Caco-2 (cell line): ENCODE data around the gene TPM2. TPM values are rescaled to one million over a fixed set of nuclear protein-coding genes. Genes with fewer than 3 reads are reported as not detected.

Experiments used
- Bru-seq: library from RNA; stranded (reverse); fragments of 400-500 nt; gene quantifications from one replicate; lab custom pipeline; 2021; lab: Mats Ljungman, UMichigan
- BruChase-seq, 2 experiments: library from RNA; stranded (reverse); fragments of 400-500 nt; gene quantifications; one replicate each; lab custom pipeline; 2021; lab: Mats Ljungman, UMichigan
- BruUV-seq: library from RNA; stranded (reverse); fragments of 400-500 nt; replicated peaks from 2 replicates; lab custom pipeline; 2021; lab: Mats Ljungman, UMichigan
- CTCF ChIA-PET: fragments of 300-600 bp; sonication (Branson Sonifier 250); formaldehyde crosslinking; loops from one replicate; lab custom pipeline; 2022; ENCODE audit warnings: antibody characterized with exemption; lab: Charles Lee
- POLR2A ChIA-PET: fragments of 300-600 bp; sonication (Branson Sonifier 250); formaldehyde crosslinking; loops from one replicate; lab custom pipeline; 2022; ENCODE audit warnings: antibody characterized with exemption; lab: Charles Lee
- DNase-seq, 2 experiments: peaks; one replicate each; pipeline versions ENCODE4 v3.0.0 to v3.0.0-alpha.2; 2020 to 2022
- H3K27me3 ChIP-seq: replicated peaks from 2 replicates; pipeline ENCODE4 v1.6.0; 2011; ENCODE audit warnings: low read length; ENCODE audit not compliant: control insufficient read depth, insufficient read depth
- H3K36me3 ChIP-seq: 2 replicates; pipeline ENCODE4 v1.5.1; 2011; ENCODE audit warnings: low read length; ENCODE audit not compliant: control insufficient read depth, insufficient read depth
- H3K4me1 ChIP-seq: fragments of 250-450 bp; sonication (Bioruptor Pico); 2 replicates; pipeline ENCODE4 v1.5.1; 2020; ENCODE audit warnings: mild to moderate bottlenecking
- H3K4me3 ChIP-seq: 2 replicates; pipeline ENCODE4 v1.5.1; 2011; ENCODE audit warnings: low read depth, mild to moderate bottlenecking, control low read depth, low read length
- H3K9me3 ChIP-seq: fragments of 250-450 bp; sonication (Bioruptor Pico); 2 replicates; pipeline ENCODE4 v1.5.1; 2020; ENCODE audit warnings: mild to moderate bottlenecking, moderate library complexity
- H3K27ac Mint-ChIP-seq: one replicate; pipeline ENCODE4 v1.8.0; 2022; ENCODE audit warnings: mixed read lengths; ENCODE audit not compliant: unreplicated experiment
- H3K27me3 Mint-ChIP-seq: one replicate; pipeline ENCODE4 v1.8.0; 2022; ENCODE audit warnings: mixed read lengths; ENCODE audit not compliant: insufficient read depth, unreplicated experiment
- H3K36me3 Mint-ChIP-seq: one replicate; pipeline ENCODE4 v1.8.0; 2022; ENCODE audit warnings: mild to moderate bottlenecking, mixed read lengths; ENCODE audit not compliant: insufficient read depth, unreplicated experiment
- H3K4me1 Mint-ChIP-seq: one replicate; pipeline ENCODE4 v1.8.0; 2022; ENCODE audit warnings: low read depth, mixed read lengths; ENCODE audit not compliant: unreplicated experiment
- H3K4me3 Mint-ChIP-seq: one replicate; pipeline ENCODE4 v1.8.0; 2022; ENCODE audit warnings: mild to moderate bottlenecking, moderate library complexity, mixed read lengths; ENCODE audit not compliant: unreplicated experiment
- H3K9me3 Mint-ChIP-seq: one replicate; pipeline ENCODE4 v1.8.0; 2022; ENCODE audit warnings: mixed read lengths; ENCODE audit not compliant: unreplicated experiment
- intact Hi-C: fragments of 100-400 bp; cut with micrococcal nuclease; formaldehyde crosslinking; loops from one replicate; pipeline ENCODE4 v1.10.0; 2022; ENCODE audit not compliant: unreplicated experiment
- long read RNA-seq: library from polyadenylated mRNA; stranded (forward); transcript quantifications from one replicate; pipeline ENCODE4 v2.0.0, GENCODE V29; 2022
- total RNA-seq: library from RNA; stranded (reverse); gene quantifications from 2 replicates; pipeline ENCODE4 v1.2.3, GENCODE V29; 2022
- TF ChIP-seq, protein P1 (sequence below), 2 experiments: fragments of 200-600 bp in 1 of 2; IDR thresholded peaks; 1 replicate in 1 of 2; 2 replicates in 1 of 2; pipeline versions ENCODE4 v1.5.1 to v1.8.0; 2011 to 2022; ENCODE audit warnings: antibody characterized with exemption in 1 of 2, control low read depth in 1 of 2, inconsistent platforms in 1 of 2, low read depth in 1 of 2, low read length in 1 of 2, mild to moderate bottlenecking in 1 of 2, moderate library complexity in 1 of 2; ENCODE audit not compliant: insufficient read depth in 1 of 2, severe bottlenecking in 1 of 2, unreplicated experiment in 1 of 2

Gene TPM2
- total RNA-seq (21.8 and 26.5 TPM in 2 replicates), Bru-seq, nascent RNA (percentile 49 among the genes with signal in this experiment), BruChase-seq, experiment 1, labeled RNA remaining after a 2-hour chase (percentile 51 among the genes with signal in this experiment), BruChase-seq, experiment 2, labeled RNA remaining after a 6-hour chase (percentile 58 among the genes with signal in this experiment)
- long read RNA-seq, partial matches to known transcripts = 1 of 15 reads
- long read RNA-seq, other reads (novel, unspliced or antisense) = 9 of 15 reads

DNA sequence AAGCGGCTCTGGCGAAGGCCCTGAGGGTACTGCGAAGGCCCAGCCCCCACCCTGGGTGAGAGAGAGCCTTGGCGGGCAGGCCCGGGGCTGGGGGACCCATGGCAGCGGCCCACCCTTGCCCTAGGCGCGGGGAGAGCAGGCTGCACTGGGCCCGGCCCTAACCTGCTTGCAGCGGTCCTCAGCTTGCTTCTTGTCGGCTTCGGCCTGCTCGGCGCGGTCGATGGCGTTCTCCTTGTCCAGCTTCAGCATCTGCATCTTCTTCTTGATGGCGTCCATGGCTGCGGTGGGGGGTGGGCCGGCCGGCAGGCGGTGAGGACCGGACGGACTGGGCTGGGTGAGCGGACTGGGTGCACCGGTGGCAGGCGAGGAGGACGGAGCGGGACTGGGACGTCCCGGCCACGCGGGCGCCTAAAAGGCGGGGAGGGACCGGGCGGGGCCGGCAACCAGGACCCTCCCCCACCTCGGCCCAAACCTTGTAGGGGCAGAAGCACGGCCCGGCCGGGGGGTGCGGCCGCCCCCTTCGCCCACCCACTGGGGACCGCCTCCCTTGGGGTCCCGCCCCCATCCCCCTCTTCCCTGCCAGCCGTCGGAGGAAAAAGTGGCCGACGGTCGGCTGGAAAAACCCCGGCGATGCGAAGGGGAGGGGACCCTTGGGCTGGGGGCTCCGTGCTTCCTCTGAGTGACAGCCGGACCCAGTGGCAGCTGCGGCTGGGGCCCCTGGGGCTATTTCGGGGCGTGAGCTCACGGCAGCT, at the start of gene TPM2:
TSS of gene TPM2 (minus strand) at position 384 of the 752 bp plus-strand sequence. CDS start at position 276, 108 bp downstream.
- H3K9me3 ChIP-seq = no peaks in the 10 kb centered on the region
- H3K27me3 ChIP-seq = no peaks in the 10 kb centered on the region
- no peaks in the 10 kb centered on the region for H3K27me3 Mint-ChIP-seq
- CTCF ChIA-PET = interaction anchor here (0.6 to 3.0 kb wide), 5 partner anchors 20 to 318 kb away, joined by 4 to 19 read pairs (median 4); partner anchors contain the start of genes CCDC107 and RMRP
- H3K4me3 ChIP-seq = peak within 1 kb of the TSS; percentile 60
- POLR2A ChIA-PET = interaction anchor here (0.7 to 1.5 kb wide), 5 partner anchors 25 to 38 kb away, joined by 3 to 6 read pairs (median 5); partner anchors contain the start of gene ARHGEF39
- TF ChIP-seq, protein P1, sequence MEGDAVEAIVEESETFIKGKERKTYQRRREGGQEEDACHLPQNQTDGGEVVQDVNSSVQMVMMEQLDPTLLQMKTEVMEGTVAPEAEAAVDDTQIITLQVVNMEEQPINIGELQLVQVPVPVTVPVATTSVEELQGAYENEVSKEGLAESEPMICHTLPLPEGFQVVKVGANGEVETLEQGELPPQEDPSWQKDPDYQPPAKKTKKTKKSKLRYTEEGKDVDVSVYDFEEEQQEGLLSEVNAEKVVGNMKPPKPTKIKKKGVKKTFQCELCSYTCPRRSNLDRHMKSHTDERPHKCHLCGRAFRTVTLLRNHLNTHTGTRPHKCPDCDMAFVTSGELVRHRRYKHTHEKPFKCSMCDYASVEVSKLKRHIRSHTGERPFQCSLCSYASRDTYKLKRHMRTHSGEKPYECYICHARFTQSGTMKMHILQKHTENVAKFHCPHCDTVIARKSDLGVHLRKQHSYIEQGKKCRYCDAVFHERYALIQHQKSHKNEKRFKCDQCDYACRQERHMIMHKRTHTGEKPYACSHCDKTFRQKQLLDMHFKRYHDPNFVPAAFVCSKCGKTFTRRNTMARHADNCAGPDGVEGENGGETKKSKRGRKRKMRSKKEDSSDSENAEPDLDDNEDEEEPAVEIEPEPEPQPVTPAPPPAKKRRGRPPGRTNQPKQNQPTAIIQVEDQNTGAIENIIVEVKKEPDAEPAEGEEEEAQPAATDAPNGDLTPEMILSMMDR (IDR thresholded peaks at IDR 0.05; ENCODE audit: insufficient read depth in 1 of 2, low read depth in 1 of 2, low read length in 1 of 2, severe bottlenecking in 1 of 2, unreplicated experiment in 1 of 2) = no peak
- no peaks in the 10 kb centered on the region for H3K9me3 Mint-ChIP-seq
- peaks cover 8% of the 10 kb centered on the region for H3K4me1 Mint-ChIP-seq
- peak within 1 kb of the TSS; percentile 80 for H3K4me3 Mint-ChIP-seq
- no peak for DNase-seq
- peak within 1 kb of the TSS; percentile 95 for H3K27ac Mint-ChIP-seq
- no TSS peak for BruUV-seq
- H3K4me1 ChIP-seq = peaks cover 25% of the 10 kb centered on the region
- no peaks in the 10 kb centered on the region for H3K36me3 ChIP-seq
- H3K36me3 Mint-ChIP-seq = peaks cover 14% of the 10 kb centered on the region
- intact Hi-C loops = loop anchor here (5.0 kb wide), 1 partner anchor 32 kb away; the partner anchor contains the start of genes CCDC107 and RMRP

DNA sequence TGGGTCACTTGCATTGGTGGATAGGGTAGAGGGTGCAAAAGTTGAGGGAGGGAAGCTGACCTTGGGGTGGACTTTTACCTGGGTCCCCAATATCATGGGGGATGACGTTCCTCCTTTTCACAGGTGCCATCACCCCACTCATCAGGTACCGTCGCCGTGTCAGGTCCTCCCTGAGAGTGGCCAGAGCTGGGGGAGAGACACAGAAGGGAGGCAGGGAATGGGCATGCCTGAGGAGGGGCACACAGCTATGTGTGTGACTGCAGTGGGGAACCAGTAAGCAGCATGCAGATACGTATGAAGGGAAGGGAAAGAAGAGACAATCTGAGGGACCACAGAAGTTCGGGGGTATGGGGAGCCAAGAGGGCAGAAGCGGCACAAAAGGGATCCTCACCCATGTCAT, 49.2 kb upstream of the TPM2 start:
- no TSS peak for BruUV-seq
- Mint-ChIP-seq H3K27me3 (no peaks in the 10 kb centered on the region), H3K36me3 (peaks cover 89% of the 10 kb centered on the region), H3K4me1 (no peaks in the 10 kb centered on the region), H3K9me3 (no peaks in the 10 kb centered on the region), H3K27ac (peak overlapping the region; percentile 27), H3K4me3 (no peak overlapping the region)
- no peaks in the 10 kb centered on the region for H3K4me1 ChIP-seq
- intact Hi-C loops = loop anchor here (10.0 kb wide), 2 partner anchors 254 to 624 kb away; partner anchors contain the start of gene ATOSB
- ChIA-PET CTCF (interaction anchor here (1.3 to 2.5 kb wide), 2 partner anchors 9 to 78 kb away, joined by 3 to 7 read pairs; no protein-coding TSS in a partner anchor), POLR2A (interaction anchor here (1.0 kb wide), 2 partner anchors 9 to 11 kb away, joined by 3 read pairs; partner anchors contain the start of genes GBA2 and RGP1)
- DNase-seq = no peak
- H3K36me3 ChIP-seq = peaks cover 5% of the 10 kb centered on the region
- H3K27me3 ChIP-seq = no peaks in the 10 kb centered on the region
- TF ChIP-seq, protein P1 (IDR thresholded peaks at IDR 0.05; ENCODE audit: insufficient read depth in 1 of 2, low read depth in 1 of 2, low read length in 1 of 2, severe bottlenecking in 1 of 2, unreplicated experiment in 1 of 2) = no peak
- H3K4me3 ChIP-seq = no peak overlapping the region
- no peaks in the 10 kb centered on the region for H3K9me3 ChIP-seq

- Mint-ChIP-seq H3K36me3 (peaks cover 87% of the 10 kb centered on the region), H3K9me3 (no peaks in the 10 kb centered on the region), H3K4me3 (no peak overlapping the region), H3K4me1 (no peaks in the 10 kb centered on the region), H3K27me3 (no peaks in the 10 kb centered on the region), H3K27ac (peak overlapping the region; percentile 27)
- Histone ChIP-seq H3K27me3 (no peaks in the 10 kb centered on the region), H3K36me3 (peaks cover 5% of the 10 kb centered on the region), H3K9me3 (no peaks in the 10 kb centered on the region), H3K4me1 (peaks cover 6% of the 10 kb centered on the region; the same call in 1 of the 2 replicates), H3K4me3 (no peak overlapping the region)
- DNase-seq = no peak
- TF ChIP-seq, protein P1 (IDR thresholded peaks at IDR 0.05; ENCODE audit: insufficient read depth in 1 of 2, low read depth in 1 of 2, low read length in 1 of 2, severe bottlenecking in 1 of 2, unreplicated experiment in 1 of 2) = no peak
- BruUV-seq = TSS peak; percentile 4
- POLR2A ChIA-PET = interaction anchor here (1.3 kb wide), 1 partner anchor 11 kb away, joined by 6 read pairs; the partner anchor contains the start of genes GBA2 and RGP1
- intact Hi-C loops = loop anchor here (10.0 kb wide), 2 partner anchors 253 to 623 kb away; partner anchors contain the start of gene ATOSB
- CTCF ChIA-PET = interaction anchor here (1.3 to 2.5 kb wide), 2 partner anchors 10 to 77 kb away, joined by 3 to 7 read pairs; no protein-coding TSS in a partner anchor
Measured at GRCh38 chr9:35738186-35738585, 48.5 kb upstream of the TPM2 start.
